Common myeloid progenitor, CD34-positive (primary cell): ENCODE results near the gene MRPL16.
"Not testable (repeated sequence)": the region's sequence is repeated elsewhere in the genome, so short reads cannot be mapped to it uniquely, and the experiment has no call there.

Experiments used
- CTCF ChIA-PET: fragments of 350-600 bp; sonication (Branson Sonifier 250); formaldehyde crosslinking; loops from one replicate; lab custom pipeline; 2021; ENCODE audit warnings: antibody characterized with exemption; lab: Charles Lee
- POLR2A ChIA-PET: fragments of 350-600 bp; sonication (Branson Sonifier 250); formaldehyde crosslinking; loops from one replicate; lab custom pipeline; 2021; ENCODE audit warnings: antibody characterized with exemption; lab: Charles Lee
- DNase-seq, 3 donors: peaks; one replicate each; pipeline versions ENCODE4 v3.0.0 to v3.0.0-alpha.2; 2013
- H3K27ac ChIP-seq, 2 experiments: 1 replicate in 1 of 2; 2 replicates in 1 of 2; pipeline ENCODE4 v1.7.0; 2013; ENCODE audit warnings: inconsistent platforms in 2 of 2, low read length in 2 of 2, mild to moderate bottlenecking in 2 of 2, low read depth in 1 of 2, moderate library complexity in 1 of 2; ENCODE audit not compliant: severe bottlenecking in 2 of 2, insufficient read depth in 1 of 2, poor library complexity in 1 of 2
- H3K27me3 ChIP-seq, 5 experiments: replicated peaks in 2 of 5; 1 replicate in 3 of 5; 2 replicates in 2 of 5; pipeline versions ENCODE4 v1.6.1 to v1.7.0; 2013; ENCODE audit warnings: low read length in 4 of 5, mild to moderate bottlenecking in 2 of 5, moderate library complexity in 2 of 5, inconsistent platforms in 1 of 5; ENCODE audit not compliant: insufficient read depth in 5 of 5, control insufficient read depth in 4 of 5
- H3K36me3 ChIP-seq, 4 experiments: 1 replicate in 2 of 4; 2 replicates in 2 of 4; pipeline versions ENCODE4 v1.6.1 to v1.7.0; 2013; ENCODE audit warnings: low read length in 3 of 4, control low read depth in 1 of 4, mild to moderate bottlenecking in 1 of 4; ENCODE audit not compliant: control insufficient read depth in 4 of 4, insufficient read depth in 4 of 4
- H3K4me1 ChIP-seq, 4 experiments: 1 replicate in 3 of 4; 2 replicates in 1 of 4; pipeline versions ENCODE4 v1.6.1 to v1.7.1; 2013; ENCODE audit warnings: low read length in 3 of 4, mild to moderate bottlenecking in 3 of 4, control low read depth in 1 of 4, inconsistent platforms in 1 of 4, moderate library complexity in 1 of 4; ENCODE audit not compliant: control insufficient read depth in 4 of 4, insufficient read depth in 4 of 4; ENCODE audit errors: control extremely low read depth in 1 of 4
- H3K4me3 ChIP-seq, 7 experiments: 1 replicate in 4 of 7; 2 replicates in 3 of 7; pipeline versions ENCODE4 v1.5.1 to v1.7.0; 2013; ENCODE audit warnings: mild to moderate bottlenecking in 7 of 7, low read length in 6 of 7, moderate library complexity in 6 of 7, inconsistent platforms in 2 of 7, low read depth in 2 of 7, control low read depth in 1 of 7; ENCODE audit not compliant: insufficient read depth in 4 of 7, control insufficient read depth in 1 of 7; ENCODE audit errors: extremely low read depth in 1 of 7
- H3K9me3 ChIP-seq, 5 experiments: 1 replicate in 4 of 5; 2 replicates in 1 of 5; pipeline versions ENCODE4 v1.6.1 to v1.7.1; 2013; ENCODE audit warnings: low read length in 4 of 5, mild to moderate bottlenecking in 2 of 5, inconsistent platforms in 1 of 5, low read depth in 1 of 5, moderate library complexity in 1 of 5; ENCODE audit not compliant: control insufficient read depth in 4 of 5, insufficient read depth in 2 of 5; ENCODE audit errors: control extremely low read depth in 1 of 5
- WGBS: methylation state at CpG from one replicate; pipeline ENCODE4 v1.1.5; 2013; ENCODE audit not compliant: insufficient coverage; 5-methylcytosine and 5-hydroxymethylcytosine counted together

MRPL16 gene

DNA sequence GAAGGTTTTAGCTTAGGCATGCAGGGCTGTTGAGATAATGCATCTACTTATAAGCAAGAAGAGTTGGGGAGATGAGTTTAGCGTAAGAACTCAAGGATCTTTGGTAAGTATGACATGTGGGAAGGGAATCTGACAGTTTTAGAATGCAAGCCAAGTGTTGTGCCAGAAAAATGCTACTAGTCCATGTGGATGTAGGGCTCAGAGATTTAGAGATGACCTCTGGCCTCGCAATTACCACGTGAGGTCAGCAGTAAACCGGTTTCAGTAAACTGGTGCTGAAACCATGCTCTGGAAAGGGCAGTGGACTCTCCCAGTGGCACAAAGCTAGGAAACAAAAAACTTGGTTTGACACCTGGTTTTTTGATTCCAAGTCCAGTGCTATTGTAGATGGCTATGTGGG, 18.9 kb downstream of the MRPL16 start:
- peaks cover 0 to 1% (median 0%) of the 10 kb centered on the region in 4 experiments for H3K4me1 ChIP-seq
- no peak for DNase-seq
- WGBS = 95% methylated on average over 4 of the region's 4 CpGs
- ChIA-PET CTCF (interaction anchor here (1.0 to 3.2 kb wide), 2 partner anchors 10 to 18 kb away, joined by 3 to 14 read pairs; no protein-coding TSS in a partner anchor), POLR2A (no interaction called here)
- no peaks in the 10 kb centered on the region for H3K27me3 ChIP-seq
- no peak overlapping the region for H3K4me3 ChIP-seq
- H3K9me3 ChIP-seq = no peaks in the 10 kb centered on the region
- H3K36me3 ChIP-seq = peaks cover 13 to 85% (median 52%) of the 10 kb centered on the region in 4 experiments
- H3K27ac ChIP-seq = no peak overlapping the region

DNA sequence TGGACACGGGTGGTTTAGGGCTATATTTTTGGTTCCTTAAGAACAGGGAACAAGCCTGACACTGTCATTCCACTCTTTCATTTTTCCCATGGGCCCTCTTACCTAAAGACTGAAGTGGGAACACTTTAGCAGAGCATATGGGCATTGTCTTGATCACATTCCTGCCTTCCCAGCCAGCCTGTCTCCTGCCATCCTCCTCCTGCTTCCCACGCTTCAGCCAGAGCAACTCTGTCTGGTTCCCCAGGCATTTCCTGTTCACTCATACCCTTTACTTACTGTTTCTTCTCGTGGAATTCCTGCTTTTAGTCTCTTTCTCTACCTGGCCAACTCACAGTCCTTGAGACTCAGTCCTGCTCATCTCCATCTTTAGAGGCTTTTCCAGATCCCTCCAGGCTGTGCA, 22.8 kb downstream of the MRPL16 start:
- no peak overlapping the region for H3K4me3 ChIP-seq
- H3K36me3 ChIP-seq = peaks cover 7 to 55% (median 28%) of the 10 kb centered on the region in 4 experiments
- H3K27ac ChIP-seq = no peak overlapping the region
- peaks cover 0 to 3% (median 0%) of the 10 kb centered on the region in 5 experiments for H3K9me3 ChIP-seq
- H3K27me3 ChIP-seq = no peaks in the 10 kb centered on the region
- WGBS = 70% methylated on average over 3 of the region's 3 CpGs
- peaks cover 0 to 17% (median 0%) of the 10 kb centered on the region in 4 experiments for H3K4me1 ChIP-seq
- ChIA-PET POLR2A (no interaction called here), CTCF (interaction anchor here (1.2 to 4.1 kb wide), 5 partner anchors 12 to 34 kb away, joined by 3 to 16 read pairs (median 6); partner anchors contain the start of gene STX3)
- DNase-seq = no peak

DNA sequence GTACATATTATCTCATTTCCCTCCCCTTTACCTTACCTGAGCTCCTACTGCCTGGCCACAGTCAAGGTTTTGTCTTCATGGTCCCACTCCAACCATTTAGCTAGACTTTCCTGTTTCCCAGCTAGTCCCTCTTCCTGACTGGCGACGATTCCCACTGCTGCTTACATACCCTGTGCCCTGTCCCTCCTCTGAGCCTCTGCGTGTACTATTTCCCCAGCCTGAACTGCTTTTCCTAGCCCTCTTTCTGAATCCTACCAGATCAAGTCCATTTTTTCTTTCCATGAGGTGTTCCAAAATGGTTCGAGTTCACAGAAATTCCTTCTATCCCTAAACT, 23.4 kb downstream of the MRPL16 start:
- POLR2A ChIA-PET = no interaction called here
- Histone ChIP-seq H3K36me3 (peaks cover 5 to 49% (median 23%) of the 10 kb centered on the region in 4 experiments), H3K27me3 (no peaks in the 10 kb centered on the region), H3K9me3 (peaks cover 0 to 3% (median 0%) of the 10 kb centered on the region in 5 experiments), H3K4me1 (peaks cover 0 to 17% (median 0%) of the 10 kb centered on the region in 4 experiments), H3K4me3 (no peak overlapping the region), H3K27ac (no peak overlapping the region)
- CTCF ChIA-PET = interaction anchor here (1.2 to 4.1 kb wide), 3 partner anchors 14 to 34 kb away, joined by 3 to 16 read pairs (median 8); partner anchors contain the start of gene STX3
- no peak for DNase-seq
- WGBS = 100% methylated on average over 4 of the region's 4 CpGs

DNA sequence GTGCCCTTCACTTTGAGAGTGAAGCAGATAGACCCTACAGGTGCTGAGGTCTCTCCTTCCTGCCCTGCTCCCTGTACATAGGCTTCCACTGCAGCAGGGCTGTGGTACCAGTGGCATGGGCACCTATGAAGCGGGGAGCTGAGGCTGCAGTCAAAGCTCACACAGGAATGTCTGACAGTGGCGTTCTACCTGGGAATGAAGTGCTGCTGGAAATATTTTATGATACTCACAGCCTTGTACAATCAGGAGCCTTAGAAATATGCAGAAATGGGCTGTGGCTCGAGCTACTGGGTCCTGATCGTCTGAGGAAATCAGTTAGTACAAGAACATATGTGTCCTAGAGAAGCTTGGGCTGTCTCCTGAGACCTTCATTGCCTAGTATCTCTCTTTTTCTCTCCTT, 24.8 kb downstream of the MRPL16 start:
- H3K9me3 ChIP-seq = peaks cover 0 to 3% (median 0%) of the 10 kb centered on the region in 5 experiments
- H3K27me3 ChIP-seq = no peaks in the 10 kb centered on the region
- no peak for DNase-seq
- CTCF ChIA-PET = interaction anchor here (1.5 to 4.1 kb wide), 3 partner anchors 16 to 32 kb away, joined by 4 to 16 read pairs (median 6); no protein-coding TSS in a partner anchor
- peaks cover 0 to 17% (median 0%) of the 10 kb centered on the region in 4 experiments for H3K4me1 ChIP-seq
- 100% methylated on average over 1 of the region's 4 CpGs for WGBS
- H3K36me3 ChIP-seq = peaks cover 3 to 36% (median 18%) of the 10 kb centered on the region in 4 experiments
- no peak overlapping the region for H3K27ac ChIP-seq
- POLR2A ChIA-PET = interaction anchor here (0.6 kb wide), 1 partner anchor 25 kb away, joined by 4 read pairs; no protein-coding TSS in a partner anchor
- H3K4me3 ChIP-seq = no peak overlapping the region

GRCh38 chr11:59784441-59784840, 26.1 kb downstream of the MRPL16 start:
- CTCF ChIA-PET = interaction anchor here (0.6 to 4.1 kb wide), 5 partner anchors 9 to 129 kb away, joined by 3 to 16 read pairs (median 4); no protein-coding TSS in a partner anchor
- WGBS = 96% methylated on average over 3 of the region's 5 CpGs
- H3K27me3 ChIP-seq, H3K9me3 ChIP-seq, H3K4me3 ChIP-seq, H3K27ac ChIP-seq, DNase-seq, POLR2A ChIA-PET: not testable (repeated sequence)
- Histone ChIP-seq H3K36me3 (peaks cover 2 to 36% (median 10%) of the 10 kb centered on the region in 4 experiments), H3K4me1 (peaks cover 0 to 17% (median 0%) of the 10 kb centered on the region in 4 experiments)

- DNase-seq = no peak
- CTCF ChIA-PET = interaction anchor here (2.4 kb wide), 1 partner anchor 16 kb away, joined by 6 read pairs; no protein-coding TSS in a partner anchor
- WGBS = 72% methylated on average over 3 of the region's 4 CpGs
- Histone ChIP-seq H3K4me1 (peaks cover 0 to 17% (median 0%) of the 10 kb centered on the region in 4 experiments), H3K4me3 (no peak overlapping the region), H3K36me3 (peaks cover 2 to 37% (median 8%) of the 10 kb centered on the region in 4 experiments), H3K9me3 (peaks cover 0 to 3% (median 0%) of the 10 kb centered on the region in 5 experiments), H3K27ac (no peak overlapping the region), H3K27me3 (no peaks in the 10 kb centered on the region)
- POLR2A ChIA-PET = no interaction called here
These were observed 26.9 kb downstream of the MRPL16 start for GRCh38 chr11:59783632-59784090.

GRCh38 chr11:59782080-59782479, 28.5 kb downstream of the MRPL16 start:
- Histone ChIP-seq H3K4me1 (peaks cover 0 to 21% (median 0%) of the 10 kb centered on the region in 4 experiments), H3K36me3 (peaks cover 0 to 31% (median 3%) of the 10 kb centered on the region in 4 experiments), H3K27me3 (no peaks in the 10 kb centered on the region), H3K4me3 (no peak overlapping the region), H3K9me3 (peaks cover 0 to 3% (median 0%) of the 10 kb centered on the region in 5 experiments), H3K27ac (no peak overlapping the region)
- no CpG with 5 or more reads among the region's 2 CpGs for WGBS
- ChIA-PET CTCF (no interaction called here), POLR2A (no interaction called here)
- DNase-seq = no peak
